Embryonic facial prominence (tissue), 1 donor: ENCODE measurements around the gene NOMO2.
"Not testable (repeated sequence)": the region's sequence is repeated elsewhere in the genome, so short reads cannot be mapped to it uniquely, and the experiment has no call there.

Experiments used
- DNase-seq: peaks from one replicate; pipeline ENCODE4 v3.0.0-alpha.2; 2016; ENCODE audit errors: extremely low spot score

Gene NOMO2, protein sequence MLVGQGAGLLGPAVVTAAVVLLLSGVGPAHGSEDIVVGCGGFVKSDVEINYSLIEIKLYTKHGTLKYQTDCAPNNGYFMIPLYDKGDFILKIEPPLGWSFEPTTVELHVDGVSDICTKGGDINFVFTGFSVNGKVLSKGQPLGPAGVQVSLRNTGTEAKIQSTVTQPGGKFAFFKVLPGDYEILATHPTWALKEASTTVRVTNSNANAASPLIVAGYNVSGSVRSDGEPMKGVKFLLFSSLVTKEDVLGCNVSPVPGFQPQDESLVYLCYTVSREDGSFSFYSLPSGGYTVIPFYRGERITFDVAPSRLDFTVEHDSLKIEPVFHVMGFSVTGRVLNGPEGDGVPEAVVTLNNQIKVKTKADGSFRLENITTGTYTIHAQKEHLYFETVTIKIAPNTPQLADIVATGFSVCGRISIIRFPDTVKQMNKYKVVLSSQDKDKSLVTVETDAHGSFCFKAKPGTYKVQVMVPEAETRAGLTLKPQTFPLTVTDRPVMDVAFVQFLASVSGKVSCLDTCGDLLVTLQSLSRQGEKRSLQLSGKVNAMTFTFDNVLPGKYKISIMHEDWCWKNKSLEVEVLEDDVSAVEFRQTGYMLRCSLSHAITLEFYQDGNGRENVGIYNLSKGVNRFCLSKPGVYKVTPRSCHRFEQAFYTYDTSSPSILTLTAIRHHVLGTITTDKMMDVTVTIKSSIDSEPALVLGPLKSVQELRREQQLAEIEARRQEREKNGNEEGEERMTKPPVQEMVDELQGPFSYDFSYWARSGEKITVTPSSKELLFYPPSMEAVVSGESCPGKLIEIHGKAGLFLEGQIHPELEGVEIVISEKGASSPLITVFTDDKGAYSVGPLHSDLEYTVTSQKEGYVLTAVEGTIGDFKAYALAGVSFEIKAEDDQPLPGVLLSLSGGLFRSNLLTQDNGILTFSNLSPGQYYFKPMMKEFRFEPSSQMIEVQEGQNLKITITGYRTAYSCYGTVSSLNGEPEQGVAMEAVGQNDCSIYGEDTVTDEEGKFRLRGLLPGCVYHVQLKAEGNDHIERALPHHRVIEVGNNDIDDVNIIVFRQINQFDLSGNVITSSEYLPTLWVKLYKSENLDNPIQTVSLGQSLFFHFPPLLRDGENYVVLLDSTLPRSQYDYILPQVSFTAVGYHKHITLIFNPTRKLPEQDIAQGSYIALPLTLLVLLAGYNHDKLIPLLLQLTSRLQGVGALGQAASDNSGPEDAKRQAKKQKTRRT

DNA sequence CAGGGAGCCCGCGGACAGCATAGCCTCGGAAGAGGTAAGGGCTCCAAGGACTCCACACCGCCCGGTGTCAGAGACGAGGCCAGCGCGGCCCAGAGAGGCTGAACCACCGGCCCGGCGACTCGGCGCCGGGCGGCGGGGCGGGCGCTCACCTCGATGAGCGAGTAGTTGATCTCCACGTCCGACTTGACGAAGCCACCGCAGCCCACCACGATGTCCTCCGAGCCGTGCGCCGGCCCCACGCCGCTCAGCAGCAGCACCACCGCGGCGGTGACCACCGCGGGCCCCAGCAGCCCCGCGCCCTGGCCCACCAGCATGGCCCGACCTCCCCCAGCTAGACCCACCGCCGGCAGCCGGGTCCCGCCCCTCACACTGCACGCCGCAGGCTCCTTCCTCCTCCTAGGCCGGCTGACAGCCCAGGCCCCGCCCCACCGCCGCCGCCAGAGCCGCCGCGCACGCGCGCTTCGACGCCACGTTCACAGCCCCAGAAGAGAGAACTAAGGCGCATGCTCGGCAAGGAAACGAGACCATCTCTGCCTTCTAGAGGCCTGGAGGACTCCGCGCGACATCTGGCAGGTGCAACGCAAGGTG lies at the start of gene NOMO2:
TSS of gene NOMO2 (minus strand) at position 371 of the 588 bp plus-strand sequence. CDS start at position 314, 57 bp downstream.
- not testable (repeated sequence) for DNase-seq

DNA sequence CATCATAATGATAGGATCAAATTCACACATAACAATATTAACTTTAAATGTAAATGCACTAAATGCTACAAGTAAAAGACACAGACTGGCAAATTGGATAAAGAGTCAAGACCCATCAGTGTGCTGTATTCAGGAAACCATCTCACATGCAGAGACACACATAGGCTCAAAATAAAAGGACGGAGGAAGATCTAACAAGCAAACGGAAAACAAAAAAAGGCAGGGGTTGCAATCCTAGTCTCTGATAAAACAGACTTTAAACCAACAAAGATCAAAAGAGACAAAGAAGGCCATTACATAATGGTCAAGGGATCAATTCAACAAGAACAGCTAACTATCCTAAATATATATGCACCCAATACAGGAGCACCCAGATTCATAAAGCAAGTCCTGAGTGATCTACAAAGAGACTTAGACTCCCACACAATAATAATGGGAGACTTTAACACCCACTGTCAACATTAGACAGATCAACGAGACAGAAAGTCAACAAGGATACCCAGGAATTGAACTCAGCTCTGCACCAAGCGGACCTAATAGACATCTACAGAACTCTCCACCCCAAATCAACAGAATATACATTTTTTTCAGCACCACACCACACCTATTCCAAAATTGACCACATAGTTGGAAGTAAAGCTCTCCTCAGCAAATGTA lies 48.4 kb upstream of the NOMO2 start:
- not testable (repeated sequence) for DNase-seq

DNA sequence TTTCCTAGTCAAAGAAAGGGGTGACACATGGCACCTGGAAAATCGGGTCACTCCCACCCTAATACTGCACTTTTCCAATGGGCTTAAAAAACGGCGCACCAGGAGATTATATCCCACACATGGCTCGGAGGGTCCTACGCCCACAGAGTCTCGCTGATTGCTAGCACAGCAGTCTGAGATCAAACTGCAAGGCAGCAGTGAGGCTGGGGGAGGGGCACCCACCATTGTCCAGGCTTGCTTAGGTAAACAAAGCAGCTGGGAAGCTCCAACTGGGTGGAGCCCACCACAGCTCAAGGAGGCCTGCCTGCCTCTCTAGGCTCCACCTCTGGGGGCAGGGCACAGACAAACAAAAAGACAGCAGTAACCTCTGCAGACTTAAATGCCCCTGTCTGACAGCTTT lies 46.4 kb upstream of the NOMO2 start:
- DNase-seq: not testable (repeated sequence)

DNA sequence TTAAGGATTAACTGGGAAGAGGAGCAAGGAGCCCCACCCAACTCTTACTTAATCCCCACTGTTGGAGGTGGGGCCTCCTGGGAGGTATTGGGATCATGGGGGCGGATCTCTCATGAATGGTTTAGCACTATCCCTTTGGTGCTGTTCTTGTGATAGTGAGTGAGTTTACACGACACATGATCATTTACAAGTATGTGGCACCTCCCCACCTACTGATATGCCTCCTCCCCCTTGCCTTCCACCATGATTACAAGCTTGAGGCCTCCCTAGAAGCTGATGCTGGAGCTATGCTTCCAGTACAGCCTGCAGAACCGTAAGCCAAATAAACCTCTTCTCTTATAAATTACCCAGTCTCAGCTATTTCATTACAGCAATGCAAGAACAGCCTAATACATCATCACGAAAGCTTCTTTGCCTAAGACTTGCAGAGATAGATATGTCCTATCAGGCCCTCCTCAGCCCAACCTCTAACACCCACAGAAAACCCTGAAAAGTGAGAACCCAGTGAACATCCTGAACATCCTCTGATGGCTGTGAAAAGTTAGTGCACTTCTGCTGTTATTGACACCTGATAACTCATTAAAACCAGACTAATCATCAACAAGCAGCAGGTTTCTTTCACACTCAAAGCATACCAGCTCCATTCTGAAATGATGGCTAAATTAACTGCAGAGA lies 41.8 kb upstream of the NOMO2 start:
- not testable (repeated sequence) for DNase-seq

DNA sequence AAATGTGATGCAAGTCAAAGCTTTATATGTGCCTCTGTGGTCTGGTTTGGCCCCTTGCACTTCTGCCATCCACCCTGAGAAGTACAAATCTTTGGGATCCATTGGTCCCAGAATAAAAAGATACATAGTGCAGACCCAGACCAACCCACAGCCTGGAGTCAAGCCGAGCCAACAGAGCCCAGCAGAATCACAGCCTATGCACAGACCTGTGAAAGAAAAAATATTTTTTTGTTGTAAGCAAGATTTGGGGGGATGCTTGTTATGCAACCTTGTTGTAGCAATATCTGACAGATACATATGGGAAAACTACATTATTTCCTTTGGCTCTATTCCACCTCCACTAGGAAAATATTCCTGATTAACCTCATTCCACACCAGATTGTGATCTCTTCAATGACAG lies 36.7 kb upstream of the NOMO2 start:
- not testable (repeated sequence) for DNase-seq

DNA sequence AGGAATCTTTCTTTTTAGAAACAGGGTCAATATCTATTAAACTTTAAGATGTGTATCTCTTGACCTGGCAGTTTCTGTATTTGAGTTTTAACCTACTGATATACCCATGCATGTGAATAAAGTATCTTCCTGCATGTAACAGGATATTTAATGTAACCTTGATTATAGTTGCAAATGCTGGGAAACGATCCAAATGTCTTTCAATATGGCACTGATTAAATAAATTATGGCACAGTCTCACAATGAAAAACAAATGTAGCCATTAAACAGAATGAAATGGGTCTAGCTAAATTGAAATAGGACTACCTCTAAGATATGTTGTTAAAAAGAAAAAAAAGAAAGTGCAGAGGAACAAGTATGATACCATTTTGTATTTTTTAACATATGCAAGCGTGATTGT lies 35.8 kb upstream of the NOMO2 start:
- DNase-seq: not testable (repeated sequence)

DNA sequence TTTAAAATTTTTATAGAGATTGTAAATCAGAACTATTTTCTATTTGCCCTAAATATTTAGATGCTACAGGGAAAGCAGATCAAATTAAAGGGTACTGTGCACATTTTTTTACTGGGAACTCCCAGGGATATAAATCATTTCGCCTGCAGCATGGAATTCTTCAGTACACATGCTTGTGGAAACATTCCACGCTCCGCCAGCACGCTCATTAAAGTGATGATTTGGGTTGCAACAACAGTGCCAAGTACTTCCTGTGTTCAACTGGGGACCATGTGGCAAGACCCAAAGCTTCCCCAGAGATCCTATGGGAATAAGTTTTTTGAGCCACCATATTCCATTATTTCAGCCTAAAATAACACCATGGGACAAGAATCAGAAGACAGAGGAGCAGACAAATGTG lies 35.4 kb upstream of the NOMO2 start:
- not testable (repeated sequence) for DNase-seq

DNA sequence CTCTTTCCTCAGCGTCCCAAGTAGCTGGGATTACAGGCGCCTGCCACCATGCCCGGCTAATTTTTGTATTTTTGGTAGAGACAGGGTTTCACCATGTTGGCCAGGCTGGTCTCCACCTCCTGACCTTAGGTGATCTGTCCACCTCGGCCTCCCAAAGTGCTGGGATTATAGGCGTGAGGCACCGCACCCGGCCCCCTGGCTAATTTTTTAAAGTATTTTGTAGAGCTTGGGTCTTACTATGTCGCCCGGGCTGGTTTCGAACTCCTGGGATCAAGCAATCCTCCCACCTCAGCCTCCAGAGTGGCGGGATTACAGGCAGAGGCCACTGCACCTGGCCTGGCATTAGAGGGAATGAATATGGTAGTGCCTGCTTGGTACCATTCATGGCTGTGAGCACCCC lies 33.9 kb upstream of the NOMO2 start:
- DNase-seq: not testable (repeated sequence)

DNA sequence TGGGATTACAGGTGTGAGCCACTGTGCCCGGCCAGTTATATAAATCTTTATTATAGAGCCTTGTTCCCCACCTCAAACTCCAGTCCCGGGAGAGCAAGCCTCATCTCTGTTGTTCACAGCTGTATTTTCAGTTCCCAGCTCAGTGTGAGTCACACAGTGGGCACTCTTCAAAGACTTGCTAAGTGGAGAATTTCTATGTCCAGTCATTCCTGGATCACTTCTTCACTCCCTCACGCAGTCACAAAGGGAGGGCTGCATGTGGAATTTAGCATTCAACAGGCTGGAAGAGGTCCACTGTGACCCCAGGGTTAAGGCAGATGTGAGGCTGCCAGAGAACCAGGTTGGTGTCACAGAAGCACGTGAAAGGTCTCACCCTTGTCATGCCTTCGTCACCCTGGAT lies 33.0 kb upstream of the NOMO2 start:
- not testable (repeated sequence) for DNase-seq

DNA sequence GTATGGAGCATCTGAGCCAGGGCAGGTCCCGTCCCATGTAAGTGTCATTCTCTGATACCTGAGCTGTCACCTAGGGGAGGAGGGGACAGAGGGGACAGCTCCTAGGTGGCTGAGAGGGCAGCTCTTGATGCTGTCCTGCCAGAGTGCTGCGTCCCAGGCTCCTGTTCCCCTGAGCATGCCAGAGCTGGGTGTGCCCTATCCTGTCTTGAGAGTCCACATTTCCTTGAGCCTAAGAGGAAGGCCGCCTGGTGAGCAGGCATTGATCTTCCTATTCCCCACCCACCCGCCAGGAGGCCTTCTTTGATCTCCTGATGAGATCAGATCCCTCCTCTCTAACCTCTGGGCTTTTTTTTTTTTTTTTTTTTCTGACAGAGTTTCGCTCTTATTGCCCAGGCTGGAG lies 32.0 kb upstream of the NOMO2 start:
- DNase-seq: not testable (repeated sequence)

DNA sequence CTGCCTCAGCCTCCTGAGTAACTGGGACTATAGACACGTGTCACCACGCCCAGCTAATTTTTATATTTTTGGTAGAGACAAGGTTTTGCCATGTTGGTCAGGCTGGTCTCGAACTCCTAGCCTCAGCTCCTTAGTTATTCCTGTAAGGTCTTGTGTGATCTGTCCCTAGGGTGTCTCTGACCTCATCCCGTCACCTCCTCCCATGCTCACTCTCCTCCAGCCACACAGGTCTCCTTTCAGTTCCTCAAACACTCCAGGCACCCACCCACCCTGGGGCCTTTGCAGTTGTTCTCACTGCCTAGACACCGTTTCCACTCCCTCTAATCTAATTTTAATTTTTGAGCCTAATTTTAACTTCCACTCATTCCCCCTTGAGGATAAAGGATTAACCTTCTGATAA lies 31.1 kb upstream of the NOMO2 start:
- not testable (repeated sequence) for DNase-seq

DNA sequence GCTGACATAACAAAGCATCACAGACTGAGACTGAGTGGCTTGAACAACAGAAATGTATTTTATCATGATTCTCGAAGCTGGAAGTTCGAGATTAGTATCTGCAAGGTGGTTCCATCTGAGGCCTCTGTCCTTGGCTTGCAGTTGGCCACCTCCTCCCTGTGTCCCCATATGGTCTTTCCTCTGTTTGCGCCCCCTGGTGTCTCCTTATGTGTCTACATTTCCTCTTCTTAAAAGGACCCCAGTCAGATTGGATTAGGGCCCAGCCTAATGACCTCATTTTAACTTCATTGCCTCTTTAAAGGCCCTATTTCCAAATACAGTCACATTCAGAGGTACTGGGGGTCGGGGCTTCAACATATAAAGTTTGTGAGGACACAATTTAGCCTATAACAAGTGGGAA lies 30.0 kb upstream of the NOMO2 start:
- not testable (repeated sequence) for DNase-seq

DNA sequence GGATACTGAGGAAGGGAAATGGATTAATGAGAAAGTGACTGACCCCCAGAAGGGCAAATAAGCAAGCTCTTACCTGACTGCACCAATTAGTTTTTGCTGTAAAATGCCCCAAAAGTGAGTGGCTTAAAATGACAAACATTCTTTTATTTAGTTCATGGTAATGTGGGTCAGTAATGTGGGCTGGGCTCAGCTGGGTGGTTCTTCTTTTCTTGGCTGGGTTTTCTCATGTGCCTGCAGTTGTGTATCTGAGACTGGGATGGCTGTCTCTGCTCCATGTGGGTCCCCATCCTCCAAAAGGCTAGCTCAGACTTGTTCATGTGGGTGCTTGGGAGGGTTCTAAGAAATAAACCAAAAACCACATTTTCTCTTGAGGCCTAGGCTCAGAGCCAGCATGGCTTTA lies 29.5 kb upstream of the NOMO2 start:
- DNase-seq: not testable (repeated sequence)

DNA sequence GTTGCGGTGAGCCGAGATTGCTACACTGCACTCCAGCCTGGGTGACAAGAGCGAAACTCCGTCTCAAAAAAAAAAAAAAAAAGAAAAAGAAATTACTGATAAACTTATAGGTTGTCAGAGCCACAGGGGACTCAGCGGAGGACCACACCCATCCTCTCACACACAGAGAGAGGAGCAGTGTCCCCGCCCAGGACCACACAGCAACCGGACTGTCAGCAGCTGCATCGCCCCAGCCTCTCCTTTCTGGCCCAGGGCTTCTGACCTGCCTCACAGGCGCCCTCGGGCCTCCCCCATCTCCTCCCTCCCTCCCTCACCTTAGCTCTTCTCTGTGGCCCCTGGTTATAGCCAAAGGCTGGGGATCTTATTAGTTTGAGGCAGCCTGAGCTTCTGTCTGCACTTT lies 27.9 kb upstream of the NOMO2 start:
- DNase-seq: not testable (repeated sequence)

DNA sequence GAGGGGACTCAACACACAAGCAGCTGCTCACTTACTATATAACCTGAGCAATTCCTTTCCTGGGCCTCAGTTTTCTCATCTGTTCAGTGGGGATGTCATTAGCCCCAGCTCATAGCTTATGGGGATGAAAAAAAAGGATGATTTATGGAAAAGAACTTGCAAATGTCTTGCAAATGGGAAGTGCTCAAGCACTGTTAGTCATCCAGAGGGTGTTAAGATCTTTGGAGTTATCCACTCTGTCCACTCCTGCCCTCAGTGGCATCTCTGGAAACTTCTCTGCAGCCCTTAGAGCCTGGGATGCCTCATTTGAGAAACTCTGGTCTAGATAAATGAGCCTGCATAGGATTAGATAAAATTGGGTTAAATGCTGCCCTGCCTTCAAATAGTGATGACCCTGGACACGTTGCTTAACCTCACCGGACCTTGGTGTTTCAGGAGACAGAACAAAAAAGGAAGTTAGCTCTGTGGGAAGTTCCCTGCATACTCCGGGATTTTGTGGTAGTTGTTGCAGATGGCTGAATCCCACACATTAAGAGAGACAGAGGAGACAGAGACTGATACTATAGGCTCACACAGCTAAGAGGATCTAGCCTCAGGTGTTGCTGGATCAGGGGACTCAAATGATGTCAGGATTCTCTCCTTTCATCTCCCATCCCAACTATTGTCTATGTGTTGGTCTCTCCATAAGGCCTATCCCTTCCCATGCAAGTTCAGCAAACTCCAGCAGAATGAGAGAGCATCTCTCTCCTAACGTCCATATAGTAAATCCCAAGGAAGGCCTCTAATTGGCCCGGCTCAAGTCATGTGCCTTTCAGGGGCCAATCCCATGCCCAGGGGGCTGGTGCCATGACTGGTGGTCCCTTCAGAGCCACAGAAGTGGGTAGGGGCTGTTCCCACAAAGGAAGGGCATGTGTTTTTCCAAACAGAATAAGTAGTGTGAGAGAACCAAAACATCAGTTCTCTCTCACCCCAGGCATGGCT lies 25.0 kb upstream of the NOMO2 start:
- not testable (repeated sequence) for DNase-seq

DNA sequence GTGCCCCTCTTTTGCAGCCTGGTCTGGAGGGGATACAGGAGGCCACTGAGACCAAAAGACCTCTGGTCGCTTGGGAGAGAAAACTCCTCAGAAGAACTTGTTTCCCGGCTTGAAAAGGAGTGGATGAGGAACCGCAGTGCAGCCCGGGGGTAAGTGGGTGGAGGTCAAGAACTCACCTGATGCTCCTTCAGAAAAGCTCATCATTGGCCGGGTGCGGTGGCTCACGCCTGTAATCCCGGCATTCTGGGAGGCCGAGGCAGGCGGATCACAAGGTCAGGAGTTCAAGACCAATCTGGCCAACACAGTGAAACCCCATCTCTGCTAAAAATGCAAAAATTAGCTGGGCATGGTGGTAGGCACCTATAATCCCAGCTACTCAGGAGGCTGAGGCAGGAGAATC lies 23.9 kb upstream of the NOMO2 start:
- DNase-seq: not testable (repeated sequence)

DNA sequence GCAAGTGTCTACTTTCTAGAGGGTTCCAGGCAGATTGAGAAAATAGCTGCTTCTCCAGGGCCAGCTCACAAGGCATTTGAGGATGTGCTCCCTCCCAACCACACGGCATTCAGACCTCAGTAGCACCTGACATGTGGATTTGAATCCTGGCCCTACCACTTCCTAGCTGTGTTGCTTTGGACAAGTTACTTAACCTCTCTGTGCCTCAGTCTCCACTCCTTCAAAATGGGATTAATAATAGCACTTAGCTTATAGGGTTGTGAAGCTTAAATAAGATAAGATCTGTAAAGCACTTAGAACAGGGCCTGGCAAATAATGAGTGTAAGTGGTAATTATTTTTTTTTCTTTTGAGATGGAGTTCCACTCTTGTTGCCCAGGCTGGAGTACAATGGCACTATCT lies 21.0 kb upstream of the NOMO2 start:
- DNase-seq: no peak

DNA sequence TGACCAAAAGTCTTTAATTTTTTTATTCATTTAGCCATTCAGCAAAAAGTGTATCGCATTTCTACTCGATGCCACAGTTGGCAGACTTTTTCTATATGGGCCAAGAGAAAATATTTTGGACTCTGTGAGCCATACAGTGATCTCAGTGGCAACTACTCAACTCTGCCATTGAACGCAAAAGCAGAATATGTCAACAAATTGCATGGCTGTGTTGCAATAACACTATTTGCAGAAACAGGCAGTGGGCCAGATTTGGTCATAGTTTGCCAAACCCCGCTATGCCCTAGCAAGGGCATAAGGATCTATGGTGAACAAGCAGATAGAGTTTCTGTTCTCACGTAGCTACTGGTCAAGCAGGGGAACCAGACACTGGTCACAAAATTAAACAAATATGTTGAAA lies 18.5 kb upstream of the NOMO2 start:
- not testable (repeated sequence) for DNase-seq

DNA sequence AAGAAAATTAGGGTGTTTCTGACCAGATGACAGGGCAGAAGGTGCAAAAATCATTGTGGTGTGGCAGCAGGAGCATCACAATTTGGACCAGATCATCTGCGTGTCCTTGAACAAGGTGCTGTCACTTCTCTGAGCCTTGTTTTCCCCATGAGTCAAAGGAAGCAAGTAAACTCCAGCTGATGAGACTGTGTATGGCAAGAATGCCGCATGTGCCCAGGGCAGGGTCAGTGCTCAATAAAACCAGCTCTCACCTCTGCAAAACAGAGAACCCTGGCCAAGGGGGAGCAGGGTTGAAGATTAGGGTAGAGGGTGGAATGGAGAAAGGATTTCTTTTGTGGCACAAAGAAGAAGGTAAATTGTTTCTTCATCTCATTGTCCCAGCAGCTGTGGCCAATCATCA lies 17.4 kb upstream of the NOMO2 start:
- not testable (repeated sequence) for DNase-seq
